Spleen (tissue), 11 donors: ENCODE measurements around the gene UNC13A. TPM values are rescaled to one million over a fixed set of nuclear protein-coding genes. Genes with fewer than 3 reads are reported as not detected.

Experiments used
- DNase-seq: peaks from one replicate; pipeline ENCODE4 v3.0.0-alpha.2; 2020
- H3K27ac ChIP-seq, 8 donors: fragments of 200-600 bp; sonication (generic) in 7 of 8; 1 replicate in 4 of 8; 2 replicates in 4 of 8; pipeline versions ENCODE4 v1.5.0 to v1.8.0; 2016 to 2021; ENCODE audit warnings: inconsistent platforms in 4 of 8, mild to moderate bottlenecking in 4 of 8, moderate library complexity in 1 of 8
- H3K27me3 ChIP-seq, 7 donors: fragments of 200-600 bp; sonication (generic) in 6 of 7; replicated peaks in 1 of 7; 1 replicate in 4 of 7; 2 replicates in 3 of 7; pipeline versions ENCODE4 v1.5.0 to v1.8.0; 2016 to 2021; ENCODE audit warnings: inconsistent platforms in 3 of 7, mild to moderate bottlenecking in 1 of 7
- H3K36me3 ChIP-seq, 6 donors: fragments of 200-600 bp; sonication (generic) in 5 of 6; 1 replicate in 4 of 6; 2 replicates in 2 of 6; pipeline versions ENCODE4 v1.5.0 to v1.8.0; 2016 to 2021; ENCODE audit warnings: inconsistent platforms in 2 of 6
- H3K4me1 ChIP-seq, 6 donors: fragments of 200-600 bp; sonication (generic) in 5 of 6; 1 replicate in 3 of 6; 2 replicates in 3 of 6; pipeline versions ENCODE4 v1.5.0 to v1.8.0; 2016 to 2021; ENCODE audit warnings: inconsistent platforms in 3 of 6
- H3K4me3 ChIP-seq, 8 donors: fragments of 200-600 bp; sonication (generic) in 7 of 8; 1 replicate in 4 of 8; 2 replicates in 4 of 8; pipeline versions ENCODE4 v1.5.0 to v1.8.0; 2016 to 2021; ENCODE audit warnings: inconsistent platforms in 4 of 8, mild to moderate bottlenecking in 4 of 8, moderate library complexity in 2 of 8
- H3K9me3 ChIP-seq, 8 donors: fragments of 200-600 bp; sonication (generic) in 7 of 8; 1 replicate in 4 of 8; 2 replicates in 4 of 8; pipeline versions ENCODE4 v1.5.0 to v1.8.0; 2016 to 2021; ENCODE audit warnings: inconsistent platforms in 4 of 8
- POLR2A ChIP-seq, 3 donors: fragments of 450-650 bp; IDR thresholded peaks; one replicate each; pipeline ENCODE4 v1.5.1; 2017; ENCODE audit warnings: antibody characterized with exemption in 3 of 3, mild to moderate bottlenecking in 1 of 3
- POLR2AphosphoS5 ChIP-seq, 3 donors: sonication (generic); formaldehyde crosslinking; IDR thresholded peaks; one replicate each; pipeline ENCODE4 v1.5.1; 2017; ENCODE audit warnings: antibody characterized with exemption in 3 of 3
- WGBS, 5 donors: extraction: QIAGEN DNeasy Blood & Tissue Kit in 3 of 5; methylation state at CpG; one replicate each; pipeline versions ENCODE4 v1.1.5 to v1.1.7; 2013 to 2018; 5-methylcytosine and 5-hydroxymethylcytosine counted together
- intact Hi-C: fragments of 100-400 bp; cut with DNase I; formaldehyde crosslinking; loops from one replicate; pipeline ENCODE4 v1.15.0; 2023; ENCODE audit warnings: low total_unique reads
- polyA plus RNA-seq, 3 donors: library from polyadenylated mRNA; stranded (reverse); fragments of 200-250 nt; gene quantifications; one replicate each; pipeline ENCODE4 v1.2.1, GENCODE V29; 2013
- total RNA-seq, 7 donors: library from RNA; depleted of rRNA in 3 of 7; stranded (reverse); fragments of >200 nt in 3 of 7; fragmentation: NEBNext Ultra II Directional in 4 of 7; extraction: Animal tissue kit (Norgen Biotek cat#: 25700) in 4 of 7; gene quantifications; one replicate each; pipeline versions ENCODE4 v1.1.0 to v1.2.1, GENCODE V29; 2016 to 2021
- TF ChIP-seq, protein P1 (sequence below), 11 experiments: fragments of 200-600 bp in 7 of 11; fragments of 450-650 bp in 4 of 11; sonication (generic) in 4 of 11; IDR thresholded peaks in 8 of 11; conservative IDR thresholded peaks in 3 of 11; 1 replicate in 7 of 11; 2 replicates in 4 of 11; pipeline versions ENCODE4 v1.4.0 to v1.8.0; 2016 to 2021; ENCODE audit warnings: antibody characterized with exemption in 11 of 11, inconsistent platforms in 4 of 11, mild to moderate bottlenecking in 1 of 11
- donor health status: healthy with polysubstance abuse.
- donor health status: DM: no; HTN: no; CAD: no; lungs with moderate emphysema.
- donor health status: DM: no; HTN: no; CAD: no.
- donor health status: Bipolar disorder and iron deficiency.
- donor health status: healthy.
- donor health status: DM: no; HTN: no; CAD: no.
- donor health status: DM: yes; HTN: yes; CAD: no.

Gene UNC13A
- total and polyA plus RNA-seq, 10 donors: 0.73 to 10.7 (median 5.0) TPM

DNA sequence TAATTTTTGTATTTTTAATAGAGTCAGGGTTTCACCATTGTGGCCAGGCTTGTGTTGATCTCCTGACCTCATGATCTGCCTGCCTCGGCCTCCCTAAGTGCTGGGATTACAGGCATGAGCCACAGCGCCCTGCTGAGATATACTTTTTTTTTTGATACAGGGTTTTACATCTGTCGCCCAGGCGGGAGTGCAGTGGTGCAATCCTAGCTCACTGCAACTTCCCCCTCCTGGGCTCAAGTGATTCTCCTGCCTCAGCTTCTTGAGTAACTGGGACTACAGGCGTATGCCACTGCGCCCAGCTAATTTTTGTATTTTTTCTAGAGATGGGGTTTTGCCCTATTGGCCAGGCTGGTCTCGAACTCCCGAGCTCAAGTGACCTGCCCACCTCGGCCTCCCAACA, 130.7 kb downstream of the UNC13A start:
- peaks cover 11 to 90% (median 63%) of the 10 kb centered on the region in 6 donors for H3K4me1 ChIP-seq
- H3K27ac ChIP-seq: peak overlapping the region in 7 of 8 donors; percentile 86 to 96 (median 92)
- H3K27me3 ChIP-seq: no peaks in the 10 kb centered on the region
- H3K4me3 ChIP-seq: peak overlapping the region in 3 of 8 donors; percentile 86 to 99 (median 98)
- no peaks in the 10 kb centered on the region for H3K9me3 ChIP-seq
- 54 to 90% (median 71%) methylated on average over 9 of the region's 9 CpGs for WGBS, 5 donors
- peaks cover 0 to 55% (median 37%) of the 10 kb centered on the region in 6 donors for H3K36me3 ChIP-seq
- peak in 2 of 3 donors; percentile 32 to 56 for TF ChIP-seq POLR2AphosphoS5 (IDR thresholded peaks at IDR 0.05)
- no peak for TF ChIP-seq POLR2A (IDR thresholded peaks at IDR 0.05)
- TF ChIP-seq, protein P1, sequence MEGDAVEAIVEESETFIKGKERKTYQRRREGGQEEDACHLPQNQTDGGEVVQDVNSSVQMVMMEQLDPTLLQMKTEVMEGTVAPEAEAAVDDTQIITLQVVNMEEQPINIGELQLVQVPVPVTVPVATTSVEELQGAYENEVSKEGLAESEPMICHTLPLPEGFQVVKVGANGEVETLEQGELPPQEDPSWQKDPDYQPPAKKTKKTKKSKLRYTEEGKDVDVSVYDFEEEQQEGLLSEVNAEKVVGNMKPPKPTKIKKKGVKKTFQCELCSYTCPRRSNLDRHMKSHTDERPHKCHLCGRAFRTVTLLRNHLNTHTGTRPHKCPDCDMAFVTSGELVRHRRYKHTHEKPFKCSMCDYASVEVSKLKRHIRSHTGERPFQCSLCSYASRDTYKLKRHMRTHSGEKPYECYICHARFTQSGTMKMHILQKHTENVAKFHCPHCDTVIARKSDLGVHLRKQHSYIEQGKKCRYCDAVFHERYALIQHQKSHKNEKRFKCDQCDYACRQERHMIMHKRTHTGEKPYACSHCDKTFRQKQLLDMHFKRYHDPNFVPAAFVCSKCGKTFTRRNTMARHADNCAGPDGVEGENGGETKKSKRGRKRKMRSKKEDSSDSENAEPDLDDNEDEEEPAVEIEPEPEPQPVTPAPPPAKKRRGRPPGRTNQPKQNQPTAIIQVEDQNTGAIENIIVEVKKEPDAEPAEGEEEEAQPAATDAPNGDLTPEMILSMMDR (IDR thresholded peaks at IDR 0.05 in 8 of 11, conservative IDR thresholded peaks at IDR 0.05 in 3 of 11): no peak
- intact Hi-C loops: no loop called here
- DNase-seq: no peak

DNA sequence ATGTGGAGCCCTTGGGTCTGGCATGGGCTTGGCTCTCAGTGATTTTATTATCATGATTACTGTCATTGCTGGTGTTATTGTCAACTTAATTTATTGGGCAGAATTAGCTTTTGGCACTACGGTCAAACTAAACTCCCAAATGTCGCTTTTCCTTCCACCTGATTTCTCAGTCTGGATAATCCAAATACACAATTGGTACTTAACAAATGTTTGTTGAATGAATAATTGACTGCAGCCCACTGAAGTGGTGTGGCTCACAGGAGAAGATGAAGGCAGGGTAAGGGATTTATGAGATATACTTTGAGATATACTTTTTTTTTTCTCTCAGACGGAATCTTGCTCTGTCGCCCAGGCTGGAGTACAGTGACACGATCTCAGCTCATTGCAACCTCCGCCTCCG, 131.2 kb downstream of the UNC13A start:
- Histone ChIP-seq H3K4me1 (peaks cover 11 to 85% (median 59%) of the 10 kb centered on the region in 6 donors), H3K4me3 (peak overlapping the region in 7 of 8 donors; percentile 86 to 99 (median 96)), H3K27ac (peak overlapping the region in 7 of 8 donors; percentile 86 to 96 (median 92)), H3K9me3 (no peaks in the 10 kb centered on the region), H3K36me3 (peaks cover 0 to 55% (median 34%) of the 10 kb centered on the region in 6 donors), H3K27me3 (no peaks in the 10 kb centered on the region)
- TF ChIP-seq POLR2A (IDR thresholded peaks at IDR 0.05) (no peak), POLR2AphosphoS5 (IDR thresholded peaks at IDR 0.05) (no peak)
- TF ChIP-seq, protein P1 (IDR thresholded peaks at IDR 0.05 in 8 of 11, conservative IDR thresholded peaks at IDR 0.05 in 3 of 11): no peak
- WGBS, 5 donors: 84 to 95% (median 87%) methylated on average over 7 of the region's 7 CpGs
- intact Hi-C loops: no loop called here
- no peak for DNase-seq

GRCh38 chr19:17555929-17556813, 132.0 kb downstream of the UNC13A start:
- no peaks in the 10 kb centered on the region for H3K27me3 ChIP-seq
- 7 to 54% (median 9%) methylated on average over 6 to 46 of the region's 46 CpGs for WGBS, 5 donors
- DNase-seq: peak; percentile 90
- peaks cover 11 to 79% (median 56%) of the 10 kb centered on the region in 6 donors for H3K4me1 ChIP-seq
- H3K9me3 ChIP-seq: no peaks in the 10 kb centered on the region
- intact Hi-C loops: no loop called here
- H3K27ac ChIP-seq: peak overlapping the region; percentile 63 to 96 (median 91)
- TF ChIP-seq POLR2A (IDR thresholded peaks at IDR 0.05) (no peak), POLR2AphosphoS5 (IDR thresholded peaks at IDR 0.05) (peak; percentile 63 to 81 (median 73))
- TF ChIP-seq, protein P1 (IDR thresholded peaks at IDR 0.05 in 8 of 11, conservative IDR thresholded peaks at IDR 0.05 in 3 of 11): peak in 1 of 11 experiments; percentile 8
- H3K4me3 ChIP-seq: peak overlapping the region; percentile 86 to 99 (median 96)
- peaks cover 0 to 50% (median 30%) of the 10 kb centered on the region in 6 donors for H3K36me3 ChIP-seq

DNA sequence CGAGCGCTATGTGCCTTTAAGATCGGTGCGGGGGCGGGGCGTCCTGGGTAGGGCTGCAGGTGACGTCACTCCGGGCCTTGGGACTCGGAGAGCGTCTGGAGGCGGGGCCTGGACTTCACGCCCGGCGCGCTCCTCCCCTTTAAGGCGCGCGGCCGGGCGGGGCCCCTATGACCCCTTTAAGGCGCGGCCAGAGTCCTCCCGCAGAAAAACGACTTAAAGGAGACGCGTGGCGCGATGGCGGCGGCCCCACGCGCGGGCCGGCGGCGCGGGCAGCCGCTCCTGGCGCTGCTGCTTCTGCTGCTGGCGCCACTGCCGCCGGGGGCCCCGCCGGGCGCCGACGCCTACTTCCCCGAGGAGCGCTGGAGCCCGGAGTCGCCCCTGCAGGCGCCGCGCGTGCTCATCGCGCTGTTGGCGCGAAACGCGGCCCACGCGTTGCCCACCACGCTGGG, 132.7 kb downstream of the UNC13A start, which contains the start of gene COLGALT1:
TSS of gene COLGALT1 (plus strand) at position 170 of the 449 bp plus-strand sequence. CDS start at position 235, 65 bp downstream.
- Histone ChIP-seq H3K27ac (peak within 1 kb of the TSS; percentile 63 to 96 (median 91)), H3K36me3 (peaks cover 0 to 43% (median 23%) of the 10 kb centered on the region in 6 donors), H3K9me3 (no peaks in the 10 kb centered on the region), H3K4me1 (peaks cover 11 to 72% (median 53%) of the 10 kb centered on the region in 6 donors), H3K27me3 (no peaks in the 10 kb centered on the region), H3K4me3 (peak within 1 kb of the TSS; percentile 86 to 99 (median 96))
- TF ChIP-seq, protein P1 (IDR thresholded peaks at IDR 0.05 in 8 of 11, conservative IDR thresholded peaks at IDR 0.05 in 3 of 11): peak in 2 of 11 experiments; percentile 23 to 25
- peak in 2 of 3 donors; percentile 26 to 29 for TF ChIP-seq POLR2A (IDR thresholded peaks at IDR 0.05)
- peak; percentile 86 to 89 (median 88) for TF ChIP-seq POLR2AphosphoS5 (IDR thresholded peaks at IDR 0.05)
- WGBS, 5 donors: 0 to 1% (median 0%) methylated on average over 8 to 64 of the region's 64 CpGs
- intact Hi-C loops: no loop called here
- DNase-seq: peak; percentile 100
